Ishikawa (cell line): ENCODE results near the gene SEMA5A.

Experiments used
- CEBPB ChIP-seq: IDR thresholded peaks from 2 replicates; pipeline ENCODE4 v1.6.1; 2012
- CREB1 ChIP-seq: IDR thresholded peaks from 2 replicates; pipeline ENCODE4 v1.6.1; 2012; ENCODE audit warnings: low read depth
- EGR1 ChIP-seq: IDR thresholded peaks from 2 replicates; pipeline ENCODE4 v1.6.1; 2012
- EP300 ChIP-seq: IDR thresholded peaks from 2 replicates; pipeline ENCODE4 v1.6.1; 2012; ENCODE audit warnings: borderline replicate concordance
- FOXM1 ChIP-seq: IDR thresholded peaks from 2 replicates; pipeline ENCODE4 v1.6.1; 2012; ENCODE audit warnings: low read depth, borderline replicate concordance
- MAX ChIP-seq: IDR thresholded peaks from 2 replicates; pipeline ENCODE4 v1.6.1; 2012
- NFIC ChIP-seq: IDR thresholded peaks from 2 replicates; pipeline ENCODE4 v1.6.1; 2012
- RAD21 ChIP-seq: IDR thresholded peaks from 2 replicates; pipeline ENCODE4 v1.6.1; 2012; ENCODE audit warnings: low read depth
- REST ChIP-seq: IDR thresholded peaks from 2 replicates; pipeline ENCODE4 v1.6.1; 2012; ENCODE audit warnings: low read depth, mild to moderate bottlenecking
- TAF1 ChIP-seq: IDR thresholded peaks from 2 replicates; pipeline ENCODE4 v1.6.1; 2012; ENCODE audit warnings: low read depth, mild to moderate bottlenecking
- TCF12 ChIP-seq: IDR thresholded peaks from 2 replicates; pipeline ENCODE4 v1.6.1; 2012; ENCODE audit warnings: low read depth
- TEAD4 ChIP-seq: IDR thresholded peaks from 2 replicates; pipeline ENCODE4 v1.6.1; 2012
- USF1 ChIP-seq: IDR thresholded peaks from 2 replicates; pipeline ENCODE4 v1.6.1; 2012
- YY1 ChIP-seq: IDR thresholded peaks from 2 replicates; pipeline ENCODE4 v1.6.1; 2012; ENCODE audit warnings: low read depth
- ZBTB7A ChIP-seq: IDR thresholded peaks from 2 replicates; pipeline ENCODE4 v1.6.1; 2012; ENCODE audit warnings: low read depth

The SEMA5A gene

GRCh38 chr5:9483779-9484178, 62.1 kb downstream of the SEMA5A start:
- TF ChIP-seq TCF12 (no peak), EP300 (no peak), FOXM1 (no peak), RAD21 (no peak), CEBPB (no peak), USF1 (no peak), TAF1 (no peak), CREB1 (no peak), REST (no peak), EGR1 (no peak), MAX (no peak), ZBTB7A (no peak), YY1 (no peak), TEAD4 (no peak), NFIC (no peak)

- TF ChIP-seq TAF1 (no peak), CREB1 (no peak), TCF12 (no peak), ZBTB7A (no peak), TEAD4 (no peak), YY1 (no peak), EGR1 (no peak), USF1 (no peak), NFIC (no peak), REST (no peak), CEBPB (no peak)
These were observed 62.6 kb downstream of the SEMA5A start for GRCh38 chr5:9483243-9483642.

- no peak for TF ChIP-seq CREB1
- no peak for TF ChIP-seq EP300
- no peak for TF ChIP-seq REST
- no peak for TF ChIP-seq USF1
- TF ChIP-seq TEAD4: no peak
- no peak for TF ChIP-seq RAD21
- no peak for TF ChIP-seq TCF12
- no peak for TF ChIP-seq ZBTB7A
These were observed 63.5 kb downstream of the SEMA5A start for GRCh38 chr5:9482381-9482780.

GRCh38 chr5:9480499-9480898, 65.4 kb downstream of the SEMA5A start:
- TF ChIP-seq EGR1: no peak
- no peak for TF ChIP-seq FOXM1
- TF ChIP-seq RAD21: no peak
- no peak for TF ChIP-seq EP300
- TF ChIP-seq YY1: no peak
- no peak for TF ChIP-seq TCF12
- TF ChIP-seq REST: no peak
- no peak for TF ChIP-seq MAX
- TF ChIP-seq CEBPB: no peak
- no peak for TF ChIP-seq USF1
- TF ChIP-seq NFIC: no peak
- no peak for TF ChIP-seq TEAD4
- TF ChIP-seq CREB1: no peak
- TF ChIP-seq ZBTB7A: no peak
